Metanephros (tissue), 1 donor: ENCODE data around the gene EMILIN1. TPM values are rescaled to one million over a fixed set of nuclear protein-coding genes. Genes with fewer than 3 reads are reported as not detected.

Experiments used
- total RNA-seq: library from RNA; depleted of rRNA; stranded (reverse); fragments of >200 nt; gene quantifications from one replicate; pipeline ENCODE4 v1.2.3, GENCODE V29; 2014

The EMILIN1 gene
- 164 TPM for total RNA-seq

DNA sequence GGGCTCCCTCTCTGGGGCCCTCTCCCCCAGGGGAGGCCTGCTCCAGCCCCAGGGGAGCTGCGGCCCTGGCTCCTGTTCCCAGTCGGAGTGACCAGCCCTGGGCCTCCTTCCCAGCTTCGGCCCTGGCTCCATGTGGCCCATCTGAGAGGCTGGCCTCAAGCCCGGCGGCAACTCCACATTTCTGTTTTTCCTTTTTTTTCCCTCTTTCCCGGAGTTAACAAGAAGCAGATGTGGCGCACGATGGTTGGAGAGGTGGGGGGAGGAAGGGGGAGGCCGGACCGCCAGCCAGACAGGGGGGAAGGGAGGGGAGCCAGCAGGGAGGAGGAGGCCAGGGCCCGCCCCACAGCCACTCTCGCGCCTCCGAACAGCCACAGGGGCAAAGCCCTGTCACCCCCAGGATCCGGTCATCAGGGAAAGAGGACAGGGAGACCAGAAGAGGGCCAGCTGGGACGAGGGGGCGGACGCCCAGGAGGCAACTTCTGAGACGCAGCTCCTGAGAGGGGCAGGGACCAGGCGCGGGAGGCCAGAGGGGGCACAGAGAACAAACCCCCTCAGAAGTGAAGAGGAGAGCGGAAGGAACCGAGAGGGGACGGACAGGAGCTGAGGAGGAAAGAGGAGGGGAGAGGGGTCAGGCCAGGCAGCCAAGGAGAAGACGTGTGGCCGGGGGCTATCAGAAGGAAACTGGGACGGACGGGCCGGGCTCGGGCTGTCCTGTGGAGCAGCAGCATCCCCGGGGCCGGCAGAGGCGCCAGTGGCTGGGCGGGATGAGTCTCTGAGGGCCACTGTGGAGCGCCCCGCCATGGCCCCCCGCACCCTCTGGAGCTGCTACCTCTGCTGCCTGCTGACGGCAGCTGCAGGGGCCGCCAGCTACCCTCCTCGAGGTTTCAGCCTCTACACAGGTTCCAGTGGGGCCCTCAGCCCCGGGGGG lies at the start of gene EMILIN1:
EMILIN1 (plus strand) TSS at position 349 of the 928 bp plus-strand sequence; CDS start at position 800, 451 bp downstream.

GRCh38 chr2:27032495-27033252 lies 45.7 kb upstream of the EMILIN1 start, which contains the start of gene TMEM214:
TSS of gene TMEM214 (plus strand) at chr2:27032965. CDS start at chr2:27033016, 51 bp downstream.

GRCh38 chr2:27050996-27051901 lies 27.2 kb upstream of the EMILIN1 start, which contains the start of gene AGBL5:
TSS of gene AGBL5 (plus strand) at chr2:27051668. CDS start at chr2:27052959, 1,291 bp downstream.

GRCh38 chr2:27071277-27071989 lies 7.0 kb upstream of the EMILIN1 start, which contains the start of gene OST4:
TSS of gene OST4 (minus strand) at chr2:27071654.

GRCh38 chr2:27086724-27087593 lies 8.5 kb downstream of the EMILIN1 start, which contains the start of gene KHK:
TSS of gene KHK (plus strand) at chr2:27086772. CDS start at chr2:27087260, 488 bp downstream.

GRCh38 chr2:27118525-27119329 lies 40.3 kb downstream of the EMILIN1 start, which contains the start of gene CGREF1:
TSS of gene CGREF1 (minus strand) at chr2:27119128. CDS start at chr2:27104366, 14,762 bp downstream.

GRCh38 chr2:27123302-27124150 lies 45.1 kb downstream of the EMILIN1 start, which contains the start of gene ABHD1:
TSS of gene ABHD1 (plus strand) at chr2:27123815. CDS start at chr2:27123949, 134 bp downstream.

DNA sequence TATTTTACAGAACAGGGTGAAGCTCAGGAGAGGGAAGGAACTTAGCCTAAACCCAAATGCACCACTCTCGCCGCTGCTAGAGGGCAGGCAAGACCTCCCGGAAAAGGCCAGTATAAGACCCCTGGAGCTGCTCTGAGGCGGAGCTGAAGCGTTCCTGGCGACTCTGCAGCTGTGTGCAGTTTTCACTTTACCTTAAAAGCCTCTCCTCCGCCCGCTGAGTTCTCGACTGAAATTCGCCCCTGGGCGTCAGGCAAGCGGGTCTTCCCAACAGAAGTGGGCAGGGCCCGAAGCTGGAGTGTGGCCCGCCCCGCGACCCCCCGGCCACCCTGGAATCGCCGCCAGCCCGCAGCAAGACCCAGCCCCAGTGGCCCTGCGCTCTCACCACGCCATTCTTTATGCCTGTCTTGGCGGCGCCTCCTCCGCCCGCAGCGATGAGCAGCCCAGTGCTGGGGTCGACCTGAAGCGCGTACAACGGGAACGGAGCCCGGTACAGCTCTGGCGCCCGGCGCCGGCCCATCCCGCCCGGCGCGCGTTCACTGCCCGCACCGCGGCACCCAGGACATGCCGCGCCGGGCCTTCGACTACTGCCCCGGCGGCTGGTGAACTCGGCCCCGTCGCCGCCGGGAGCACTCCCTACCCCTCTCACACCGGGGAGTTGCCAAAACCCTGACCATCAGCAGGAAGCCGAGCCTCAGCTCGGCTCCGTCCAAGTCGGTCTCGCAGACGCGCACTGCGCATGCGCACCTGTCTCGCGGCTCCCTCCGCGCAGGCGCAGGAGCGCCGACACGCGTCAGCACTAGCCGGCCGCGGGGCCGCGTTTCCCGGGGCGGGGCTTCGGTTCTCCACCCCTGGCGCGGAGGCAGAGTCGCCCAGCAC lies 55.7 kb downstream of the EMILIN1 start, which contains the start of gene PREB:
PREB (minus strand) TSS at position 732 of the 876 bp plus-strand sequence; CDS start at position 517, 215 bp downstream.

Other genes starting within 250 kb of the EMILIN1 start
- gene DPYSL5, start 230.5 kb upstream of the EMILIN1 start, total RNA-seq: 2.1 TPM
- 7.0 TPM for gene MAPRE3, start 108.0 kb upstream of the EMILIN1 start, total RNA-seq
- gene TMEM214, start 45.6 kb upstream of the EMILIN1 start, total RNA-seq: 33.5 TPM
- gene AGBL5, start 26.9 kb upstream of the EMILIN1 start, total RNA-seq: 31.6 TPM
- 166 TPM for gene OST4, start 7.0 kb upstream of the EMILIN1 start, total RNA-seq
- 18.2 TPM for gene KHK, start 8.2 kb downstream of the EMILIN1 start, total RNA-seq
- gene CGREF1, start 40.5 kb downstream of the EMILIN1 start, total RNA-seq: 3.6 TPM
- 0.47 TPM for gene ABHD1, start 45.2 kb downstream of the EMILIN1 start, total RNA-seq
- 27.2 TPM for gene PREB, start 56.0 kb downstream of the EMILIN1 start, total RNA-seq
- gene PRR30, start 60.8 kb downstream of the EMILIN1 start, total RNA-seq: not detected
- gene TCF23, start 70.4 kb downstream of the EMILIN1 start, total RNA-seq: 0.35 TPM
- 146 TPM for gene ATRAID, start 133.4 kb downstream of the EMILIN1 start, total RNA-seq
- gene SLC5A6, start 133.7 kb downstream of the EMILIN1 start, total RNA-seq: 31.8 TPM
- gene CAD, start 138.8 kb downstream of the EMILIN1 start, total RNA-seq: 52.7 TPM
- gene SLC30A3, start 184.4 kb downstream of the EMILIN1 start, total RNA-seq: 2.2 TPM
- gene DNAJC5G, start 196.8 kb downstream of the EMILIN1 start, total RNA-seq: 0.12 TPM
- gene TRIM54, start 203.8 kb downstream of the EMILIN1 start, total RNA-seq: 10.4 TPM
- gene UCN, start 229.8 kb downstream of the EMILIN1 start, total RNA-seq: 2.5 TPM
- gene MPV17, start 244.5 kb downstream of the EMILIN1 start, total RNA-seq: 36.4 TPM